Measurements from ENCODE around the gene KLHL36.

The KLHL36 gene

GRCh38 chr16:84647828-84648594 lies at the start of gene KLHL36:
KLHL36 (plus strand) TSS chr16:84648511; CDS start chr16:84650868, 2,357 bp downstream.
- peak; percentile 60 for DNase-seq (ENCODE audit: low read depth)

GRCh38 chr16:84599521-84600202 lies 48.6 kb upstream of the KLHL36 start:
- peak; percentile 27 for DNase-seq (ENCODE audit: low read depth)

GRCh38 chr16:84600343-84601229 lies 47.7 kb upstream of the KLHL36 start:
- peak; percentile 38 for DNase-seq (ENCODE audit: low read depth)

GRCh38 chr16:84603140-84603816 lies 45.0 kb upstream of the KLHL36 start:
- DNase-seq (ENCODE audit: low read depth): peak; percentile 62

GRCh38 chr16:84603940-84604339 lies 44.4 kb upstream of the KLHL36 start:
- no peak for DNase-seq (ENCODE audit: low read depth)

GRCh38 chr16:84604477-84605013 lies 43.8 kb upstream of the KLHL36 start:
- DNase-seq (ENCODE audit: low read depth): no peak

GRCh38 chr16:84605339-84605848 lies 42.9 kb upstream of the KLHL36 start:
- DNase-seq (ENCODE audit: low read depth): no peak

GRCh38 chr16:84606081-84606875 lies 42.0 kb upstream of the KLHL36 start:
- no peak for DNase-seq (ENCODE audit: low read depth)

- DNase-seq (ENCODE audit: low read depth): no peak
These were observed 41.2 kb upstream of the KLHL36 start for GRCh38 chr16:84607061-84607460.

GRCh38 chr16:84607694-84608093 lies 40.6 kb upstream of the KLHL36 start:
- DNase-seq (ENCODE audit: low read depth): no peak

- peak; percentile 45 for DNase-seq (ENCODE audit: low read depth)
These were observed 40.0 kb upstream of the KLHL36 start for GRCh38 chr16:84608282-84608681.

- no peak for DNase-seq (ENCODE audit: low read depth)
These were observed 38.6 kb upstream of the KLHL36 start for GRCh38 chr16:84609563-84610177.

GRCh38 chr16:84610376-84610775 lies 37.9 kb upstream of the KLHL36 start:
- no peak for DNase-seq (ENCODE audit: low read depth)

GRCh38 chr16:84611041-84611440 lies 37.3 kb upstream of the KLHL36 start:
- no peak for DNase-seq (ENCODE audit: low read depth)

GRCh38 chr16:84612686-84613085 lies 35.6 kb upstream of the KLHL36 start:
- DNase-seq (ENCODE audit: low read depth): no peak

GRCh38 chr16:84613408-84614072 lies 34.8 kb upstream of the KLHL36 start:
- no peak for DNase-seq (ENCODE audit: low read depth)

- no peak for DNase-seq (ENCODE audit: low read depth)
These were observed 34.2 kb upstream of the KLHL36 start for GRCh38 chr16:84614073-84614459.

GRCh38 chr16:84614623-84614967 lies 33.7 kb upstream of the KLHL36 start:
- DNase-seq (ENCODE audit: low read depth): no peak

- no peak for DNase-seq (ENCODE audit: low read depth)
These were observed 33.1 kb upstream of the KLHL36 start for GRCh38 chr16:84614968-84615813.

Data from T-helper 22 cell (primary cell).